Small intestine (tissue), 7 donors: Measurements from ENCODE around the gene BCAT1. TPM values are rescaled to one million over a fixed set of nuclear protein-coding genes. Genes with fewer than 3 reads are reported as not detected.

Experiments used
- DNase-seq, 2 donors: peaks; one replicate each; pipeline versions ENCODE4 v3.0.0 to v3.0.0-alpha.2; 2013
- FAIRE-seq: peaks from 2 replicates; lab custom pipeline; 2012; peaks lifted over from hg19 to GRCh38; lab: Jason Lieb, UNC
- H3K27ac ChIP-seq, 3 donors: one replicate each; pipeline ENCODE4 v1.5.1; 2013; ENCODE audit warnings: low read length in 2 of 3, mild to moderate bottlenecking in 2 of 3, control low read depth in 1 of 3, inconsistent platforms in 1 of 3, low read depth in 1 of 3, moderate library complexity in 1 of 3
- H3K27me3 ChIP-seq, 3 donors: one replicate each; pipeline ENCODE4 v1.6.1; 2013; ENCODE audit warnings: low read length in 3 of 3, inconsistent platforms in 1 of 3; ENCODE audit not compliant: control insufficient read depth in 3 of 3, insufficient read depth in 3 of 3
- H3K36me3 ChIP-seq, 3 donors: one replicate each; pipeline ENCODE4 v1.6.1; 2013; ENCODE audit warnings: low read length in 3 of 3, inconsistent platforms in 1 of 3, low read depth in 1 of 3, mild to moderate bottlenecking in 1 of 3, moderate library complexity in 1 of 3; ENCODE audit not compliant: control insufficient read depth in 3 of 3, insufficient read depth in 2 of 3
- H3K4me1 ChIP-seq, 3 donors: one replicate each; pipeline ENCODE4 v1.6.1; 2013; ENCODE audit warnings: low read length in 2 of 3, inconsistent platforms in 1 of 3, low read depth in 1 of 3, mild to moderate bottlenecking in 1 of 3, moderate library complexity in 1 of 3; ENCODE audit not compliant: control insufficient read depth in 3 of 3, insufficient read depth in 2 of 3
- H3K4me3 ChIP-seq, 3 donors: one replicate each; pipeline ENCODE4 v1.5.1; 2013; ENCODE audit warnings: low read length in 3 of 3, control low read depth in 1 of 3, inconsistent platforms in 1 of 3, low read depth in 1 of 3, mild to moderate bottlenecking in 1 of 3, moderate library complexity in 1 of 3
- H3K9me3 ChIP-seq, 2 donors: one replicate each; pipeline ENCODE4 v1.6.1; 2013; ENCODE audit warnings: low read depth in 1 of 2, low read length in 1 of 2; ENCODE audit not compliant: control insufficient read depth in 2 of 2, insufficient read depth in 1 of 2
- WGBS, 3 donors: extraction: QIAGEN DNeasy Blood & Tissue Kit; methylation state at CpG; one replicate each; pipeline ENCODE4 v1.1.7; 2013; 5-methylcytosine and 5-hydroxymethylcytosine counted together
- polyA plus RNA-seq, 4 donors: library from polyadenylated mRNA; stranded (reverse) in 3 of 4; unstranded in 1 of 4; fragments of 200-250 nt in 3 of 4; fragments of 120-200 nt in 1 of 4; gene quantifications; one replicate each; pipeline versions ENCODE4 v1.2.1 to v1.2.3, GENCODE V29; 2013
- donor health status: healthy with polysubstance abuse.
- donor health status: control.
- donor health status: control.
- donor health status: Bipolar disorder and iron deficiency.
- donor health status: healthy.

The BCAT1 gene
- polyA plus RNA-seq, 4 donors, result 0.22 to 5.3 (median 3.0) TPM

DNA sequence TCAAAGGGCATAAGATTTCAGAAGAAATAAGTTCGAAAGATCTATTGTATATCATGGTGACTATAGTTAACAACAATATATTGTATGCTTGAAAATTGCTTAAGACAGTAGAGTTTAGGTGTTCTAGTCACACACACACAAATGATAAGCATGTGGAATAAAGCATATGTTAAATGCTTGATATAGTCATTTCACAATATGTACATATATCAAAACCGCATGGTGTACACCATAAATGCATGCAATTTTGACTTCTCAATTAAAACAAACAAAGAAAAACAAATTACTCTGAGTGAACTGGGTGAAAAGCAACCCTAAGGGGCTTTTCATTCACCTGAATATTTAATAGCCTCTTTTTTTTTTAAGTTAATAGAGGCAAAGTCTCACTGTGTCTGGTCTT is 40.3 kb upstream of the BCAT1 start:
- no peak overlapping the region for H3K27ac ChIP-seq
- H3K27me3 ChIP-seq, result peaks cover 0 to 2% (median 0%) of the 10 kb centered on the region in 3 donors
- H3K36me3 ChIP-seq, result no peaks in the 10 kb centered on the region
- no peak for DNase-seq
- H3K9me3 ChIP-seq, result peaks cover 0 to 5% of the 10 kb centered on the region in 2 donors
- WGBS, 3 donors, result 61 to 85% (median 76%) methylated on average over 2 of the region's 2 CpGs
- FAIRE-seq, result no peak
- H3K4me3 ChIP-seq, result no peak overlapping the region
- H3K4me1 ChIP-seq, result no peaks in the 10 kb centered on the region

DNA sequence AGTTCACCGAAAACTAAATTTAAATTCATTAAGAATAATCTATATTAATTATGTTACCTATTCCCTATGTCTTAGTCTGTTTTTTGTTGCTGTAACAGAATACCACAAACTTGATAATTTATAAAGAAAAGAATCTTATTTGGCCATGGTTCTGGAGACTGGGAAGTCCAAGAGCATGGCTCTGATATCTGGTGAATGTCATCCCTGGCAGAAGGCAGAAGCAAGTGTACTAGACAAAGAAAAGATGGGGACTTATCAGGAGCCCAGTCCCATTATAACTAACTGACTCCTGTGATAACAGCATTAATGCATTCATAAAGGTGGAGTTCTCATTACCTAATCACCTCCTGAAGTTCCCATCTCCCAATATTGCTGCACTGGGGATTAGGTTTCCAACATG is 33.3 kb upstream of the BCAT1 start:
- peaks cover 0 to 17% of the 10 kb centered on the region in 2 donors for H3K9me3 ChIP-seq
- H3K27ac ChIP-seq, result no peak overlapping the region
- peaks cover 0 to 2% (median 0%) of the 10 kb centered on the region in 3 donors for H3K27me3 ChIP-seq
- no peaks in the 10 kb centered on the region for H3K36me3 ChIP-seq
- no peak overlapping the region for H3K4me3 ChIP-seq
- FAIRE-seq, result no peak
- WGBS, 3 donors, result 93 to 100% (median 94%) methylated on average over 1 of the region's 1 CpG
- H3K4me1 ChIP-seq, result no peaks in the 10 kb centered on the region
- no peak for DNase-seq

DNA sequence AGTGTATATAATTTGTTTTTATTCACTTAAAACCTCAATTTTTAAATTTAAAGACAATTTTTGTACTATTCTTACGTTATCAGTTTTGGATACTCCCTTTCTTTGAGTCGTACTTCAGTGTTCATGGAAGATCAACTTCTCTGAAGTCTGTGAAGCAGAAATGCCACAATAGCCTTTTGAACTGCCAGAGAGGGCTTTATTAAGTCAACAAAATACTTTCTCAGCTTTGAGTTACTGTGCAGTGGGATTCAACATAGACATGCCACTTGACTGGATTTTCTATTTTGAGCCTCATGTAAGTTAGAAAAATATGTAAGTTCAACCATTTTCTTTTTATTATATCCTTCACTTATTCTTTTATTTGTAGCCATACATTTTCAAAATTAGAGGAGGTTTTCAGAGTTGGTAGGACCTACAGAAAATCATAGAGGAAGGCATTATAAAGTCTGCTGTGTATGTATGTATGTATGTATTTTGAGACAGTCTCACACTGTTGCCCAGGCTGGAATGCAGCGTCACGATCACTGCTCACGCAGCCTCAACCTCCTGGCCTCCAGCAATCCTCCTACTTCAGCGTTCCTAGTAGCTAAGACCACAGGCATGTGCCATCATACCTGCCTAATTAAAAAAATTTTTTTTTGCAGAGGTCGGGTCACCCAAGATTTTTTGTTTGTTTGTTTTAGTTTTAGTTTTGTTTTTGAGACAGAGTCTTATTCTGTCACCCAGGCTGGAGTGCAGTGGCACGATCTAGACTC is 31.3 kb upstream of the BCAT1 start:
- FAIRE-seq (no peak), DNase-seq (no peak)
- Histone ChIP-seq H3K36me3 (no peaks in the 10 kb centered on the region), H3K27ac (no peak overlapping the region), H3K4me3 (no peak overlapping the region), H3K9me3 (peaks cover 0 to 17% of the 10 kb centered on the region in 2 donors), H3K27me3 (peaks cover 0 to 2% (median 0%) of the 10 kb centered on the region in 3 donors), H3K4me1 (no peaks in the 10 kb centered on the region)
- 53 to 74% (median 63%) methylated on average over 8 of the region's 8 CpGs for WGBS, 3 donors

DNA sequence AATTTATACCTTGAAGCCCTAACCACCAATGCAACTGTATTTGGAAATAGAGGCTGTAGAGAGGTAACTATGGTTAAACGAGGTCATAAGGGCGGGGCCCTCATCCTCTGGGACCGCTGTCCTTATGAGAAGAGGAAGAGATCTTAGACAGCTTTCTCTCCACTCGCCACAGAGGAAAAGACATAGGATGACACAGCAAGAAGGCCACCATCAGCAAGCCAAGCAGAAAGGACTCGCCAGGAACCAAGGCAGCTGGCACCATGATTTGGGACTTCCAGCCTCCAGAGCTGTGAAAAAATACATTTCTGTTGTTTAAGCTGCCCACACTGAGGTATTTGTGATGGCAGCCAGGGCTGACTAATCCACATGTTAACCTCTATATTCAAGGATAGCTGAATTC is 30.4 kb upstream of the BCAT1 start:
- Histone ChIP-seq H3K9me3 (peaks cover 0 to 14% of the 10 kb centered on the region in 2 donors), H3K4me3 (no peak overlapping the region), H3K4me1 (no peaks in the 10 kb centered on the region), H3K27ac (no peak overlapping the region), H3K36me3 (no peaks in the 10 kb centered on the region), H3K27me3 (peaks cover 0 to under 1% (median 0%) of the 10 kb centered on the region in 3 donors)
- WGBS, 3 donors, result 73 to 82% (median 78%) methylated on average over 5 of the region's 5 CpGs
- FAIRE-seq, result no peak
- DNase-seq, result no peak

DNA sequence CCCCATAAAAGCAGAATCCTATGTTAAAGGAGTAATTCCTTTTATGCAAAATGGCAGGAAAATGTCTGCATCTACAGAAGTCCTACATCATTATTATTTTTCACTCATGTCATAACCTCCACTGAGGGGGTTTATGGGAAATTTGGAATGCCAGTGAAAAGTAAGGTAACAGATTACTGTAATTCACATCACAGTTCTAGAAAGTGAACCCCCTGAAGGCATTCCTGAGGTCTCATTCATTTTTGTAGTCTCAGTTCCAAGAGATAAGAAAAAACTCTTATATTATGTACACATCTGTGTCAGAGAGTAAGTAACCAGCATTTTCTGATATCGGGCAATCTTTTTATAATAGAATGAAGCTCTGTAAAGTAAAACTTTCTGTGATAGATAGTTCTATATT is 28.8 kb upstream of the BCAT1 start:
- no peak overlapping the region for H3K4me3 ChIP-seq
- no peak overlapping the region for H3K27ac ChIP-seq
- no peaks in the 10 kb centered on the region for H3K4me1 ChIP-seq
- H3K9me3 ChIP-seq, result peaks cover 0 to 2% of the 10 kb centered on the region in 2 donors
- FAIRE-seq, result no peak
- no peaks in the 10 kb centered on the region for H3K27me3 ChIP-seq
- DNase-seq, result no peak
- WGBS, 3 donors, result 86 to 95% (median 87%) methylated on average over 1 of the region's 1 CpG
- H3K36me3 ChIP-seq, result no peaks in the 10 kb centered on the region

DNA sequence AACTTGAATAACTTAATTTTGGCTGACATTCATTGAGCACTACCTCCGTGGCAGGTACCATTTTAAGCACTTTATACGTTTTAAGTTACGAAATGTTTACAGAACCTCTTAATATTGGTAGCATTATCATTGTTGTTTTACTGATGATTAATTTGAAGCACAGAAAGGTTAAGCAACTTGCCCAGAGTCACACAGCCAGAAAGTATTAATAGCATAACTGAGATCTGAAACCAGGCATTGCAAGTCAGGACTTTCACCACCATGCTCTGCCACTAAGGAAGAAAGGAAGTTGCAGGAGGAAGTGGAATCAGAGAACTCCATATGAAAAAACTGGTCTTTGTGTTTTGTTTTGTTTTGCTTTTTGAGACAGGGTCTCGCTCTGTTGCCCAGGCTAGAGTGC is 28.2 kb upstream of the BCAT1 start:
- H3K27me3 ChIP-seq, result no peaks in the 10 kb centered on the region
- 56 to 74% (median 62%) methylated on average over 4 of the region's 4 CpGs for WGBS, 3 donors
- H3K27ac ChIP-seq, result no peak overlapping the region
- H3K9me3 ChIP-seq, result peaks cover 0 to 2% of the 10 kb centered on the region in 2 donors
- DNase-seq (no peak), FAIRE-seq (no peak)
- no peaks in the 10 kb centered on the region for H3K4me1 ChIP-seq
- no peak overlapping the region for H3K4me3 ChIP-seq
- H3K36me3 ChIP-seq, result no peaks in the 10 kb centered on the region

DNA sequence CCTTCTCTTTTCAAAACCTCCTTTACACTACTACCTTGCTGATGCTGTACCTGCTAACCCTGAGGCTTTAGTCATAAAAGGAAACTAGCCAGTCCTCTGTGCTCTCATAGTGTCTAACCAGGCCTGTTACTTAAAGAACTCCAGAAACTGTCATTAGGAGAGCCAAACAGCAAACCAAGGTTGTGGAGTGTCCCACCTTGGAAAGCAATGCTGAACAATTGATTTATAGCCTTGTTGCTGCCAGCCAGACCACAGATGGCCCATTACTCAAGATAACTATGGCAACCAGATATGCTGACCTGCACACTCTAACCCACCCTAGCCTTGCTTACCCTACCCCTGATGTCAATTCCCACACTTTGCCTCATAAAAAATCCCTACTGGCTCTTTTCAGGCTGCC is 26.5 kb upstream of the BCAT1 start:
- Histone ChIP-seq H3K27ac (no peak overlapping the region), H3K4me3 (no peak overlapping the region), H3K27me3 (no peaks in the 10 kb centered on the region), H3K4me1 (no peaks in the 10 kb centered on the region), H3K9me3 (no peaks in the 10 kb centered on the region), H3K36me3 (no peaks in the 10 kb centered on the region)
- DNase-seq, result no peak
- no peak for FAIRE-seq

DNA sequence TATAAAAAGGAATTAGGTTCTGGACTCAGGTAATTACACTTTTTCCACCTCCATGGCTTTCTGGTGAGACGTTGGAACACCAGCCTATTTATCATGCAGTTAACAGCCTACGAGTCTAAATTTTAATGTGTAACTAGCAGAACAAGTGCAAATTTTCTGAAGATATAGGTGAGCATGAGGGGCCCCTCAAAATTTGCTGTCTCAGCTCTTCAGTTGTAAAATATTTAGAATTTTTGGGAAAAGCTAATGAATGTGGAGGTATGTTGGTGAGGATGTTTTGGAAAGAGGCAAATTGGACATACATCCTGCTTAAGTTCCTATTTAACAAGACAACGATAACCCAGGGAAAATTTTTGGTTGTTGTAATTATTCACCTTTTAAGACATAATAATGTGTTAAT is 25.3 kb upstream of the BCAT1 start:
- no peak for FAIRE-seq
- Histone ChIP-seq H3K27me3 (no peaks in the 10 kb centered on the region), H3K4me1 (no peaks in the 10 kb centered on the region), H3K27ac (no peak overlapping the region), H3K9me3 (no peaks in the 10 kb centered on the region), H3K36me3 (no peaks in the 10 kb centered on the region), H3K4me3 (no peak overlapping the region)
- DNase-seq, result no peak
- 50 to 67% (median 65%) methylated on average over 3 of the region's 3 CpGs for WGBS, 3 donors

DNA sequence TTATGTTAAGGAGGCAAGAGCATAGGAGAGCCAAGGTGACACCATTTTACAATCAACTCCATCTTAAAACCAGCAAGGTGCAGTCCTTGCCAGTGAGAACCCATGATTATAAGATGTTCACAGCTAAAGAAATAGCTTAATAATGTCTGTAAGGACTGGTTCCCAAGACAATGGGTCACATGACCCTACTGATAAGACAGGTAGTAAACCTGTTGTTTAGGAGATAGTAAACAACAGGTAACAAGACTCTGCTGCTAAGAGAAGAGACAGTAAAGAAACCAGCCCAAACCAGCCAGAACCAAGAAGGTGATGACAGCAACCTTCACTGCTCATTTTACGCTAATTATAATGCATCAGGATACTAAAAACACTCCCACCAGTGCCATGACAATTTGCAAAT is 23.2 kb upstream of the BCAT1 start:
- no peak for FAIRE-seq
- no peak for DNase-seq
- 88 to 96% (median 96%) methylated on average over 1 of the region's 1 CpG for WGBS, 3 donors
- H3K9me3 ChIP-seq, result no peaks in the 10 kb centered on the region
- no peak overlapping the region for H3K4me3 ChIP-seq
- no peaks in the 10 kb centered on the region for H3K4me1 ChIP-seq
- H3K36me3 ChIP-seq, result no peaks in the 10 kb centered on the region
- no peak overlapping the region for H3K27ac ChIP-seq
- no peaks in the 10 kb centered on the region for H3K27me3 ChIP-seq
